GM19328 (cell line): ENCODE data around the gene UBE2D4.
"Not testable (repeated sequence)": the region's sequence is repeated elsewhere in the genome, so short reads cannot be mapped to it uniquely, and the experiment has no call there.

Experiments used
- ATAC-seq: cut with Tn5 transposase; IDR thresholded peaks from one replicate; pipeline ENCODE4 v1.9.1; 2021; ENCODE audit warnings: mild to moderate bottlenecking, moderate library complexity; ENCODE audit not compliant: unreplicated experiment

UBE2D4 gene

GRCh38 chr7:43925984-43926797 is at the start of gene UBE2D4:
UBE2D4 (plus strand) TSS chr7:43926436; CDS start chr7:43926533, 97 bp downstream.
- peak; percentile 92 for ATAC-seq

GRCh38 chr7:43876976-43877745 is 49.1 kb upstream of the UBE2D4 start:
- ATAC-seq = no peak

GRCh38 chr7:43877968-43878864 is 48.0 kb upstream of the UBE2D4 start:
- ATAC-seq = no peak

- no peak for ATAC-seq
These were observed 47.4 kb upstream of the UBE2D4 start for GRCh38 chr7:43878867-43879266.

DNA sequence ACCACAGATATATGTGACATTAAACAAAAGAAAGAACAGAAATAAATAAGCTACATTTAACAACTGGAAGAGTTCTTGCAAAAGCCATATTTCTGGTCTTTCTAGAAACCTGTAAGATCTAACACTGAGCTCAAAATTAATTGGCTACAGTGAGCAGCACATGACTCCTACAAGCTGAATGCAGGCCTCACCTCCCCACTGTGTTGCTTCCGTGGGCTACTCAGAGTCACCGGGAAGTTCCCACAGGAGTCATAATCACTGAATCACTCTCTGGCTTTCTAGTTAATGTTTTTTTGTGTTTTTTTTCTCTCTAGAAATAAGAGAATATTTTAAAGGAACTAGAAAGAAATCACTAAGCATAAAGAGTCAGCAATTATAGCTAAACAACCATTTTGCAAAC is 46.8 kb upstream of the UBE2D4 start:
- ATAC-seq = no peak

DNA sequence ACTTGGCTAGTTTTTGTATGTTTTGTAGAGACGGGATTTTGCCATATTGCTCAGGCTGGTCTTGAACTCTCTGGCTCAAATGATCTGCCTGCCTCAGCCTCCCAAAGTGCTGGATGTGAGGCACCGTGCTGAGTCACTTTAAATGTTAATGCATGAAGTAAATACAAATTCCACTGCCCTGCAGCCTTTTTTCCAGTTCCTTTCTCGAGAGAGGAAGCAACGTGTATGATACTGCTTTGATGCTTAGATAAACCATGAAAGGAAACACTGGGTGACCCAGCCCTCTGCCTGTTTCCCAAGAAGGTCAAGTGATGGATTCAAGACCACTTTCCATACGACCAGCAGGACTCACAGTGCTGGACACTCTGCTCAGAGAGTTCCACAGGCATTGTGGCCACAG is 45.6 kb upstream of the UBE2D4 start:
- no peak for ATAC-seq

DNA sequence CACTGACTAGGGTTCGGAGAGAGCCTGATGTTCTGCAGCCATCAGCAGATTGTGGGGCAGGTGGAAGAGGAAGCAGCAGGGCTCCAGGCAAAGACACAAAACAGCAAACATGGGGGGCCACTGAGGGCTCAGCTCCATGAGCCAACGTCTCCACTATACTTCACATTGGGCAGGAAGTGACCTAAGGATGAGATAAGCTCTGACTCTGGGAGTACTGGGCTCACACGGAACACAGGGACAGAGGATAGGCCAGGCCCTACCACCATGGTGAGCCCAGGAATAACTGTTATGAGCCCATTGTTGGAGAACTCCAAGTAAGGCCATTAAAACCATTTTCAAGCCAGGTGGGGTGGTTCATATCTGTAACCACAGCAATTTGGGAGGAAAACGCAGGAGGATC is 42.0 kb upstream of the UBE2D4 start:
- ATAC-seq = no peak

DNA sequence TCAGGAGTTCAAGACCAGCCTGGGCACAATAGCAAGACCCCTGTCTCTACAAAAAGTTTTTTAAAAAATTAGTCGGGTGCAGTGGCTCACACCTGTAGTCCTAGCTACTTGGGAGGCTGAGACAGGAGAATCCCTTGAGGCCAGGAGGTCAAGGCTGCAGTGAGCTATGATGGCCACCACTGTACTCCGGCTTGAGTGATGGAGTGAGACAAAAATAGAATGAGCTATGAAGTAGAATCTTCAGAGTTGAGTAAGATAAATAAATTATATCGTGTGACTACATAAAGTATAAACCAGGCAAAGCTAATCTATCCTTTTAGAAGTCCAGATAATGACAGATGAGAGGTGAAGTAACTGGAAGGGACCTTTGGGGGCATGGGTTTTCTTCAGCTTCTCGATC is 41.6 kb upstream of the UBE2D4 start:
- no peak for ATAC-seq

- ATAC-seq = no peak
These were observed 37.0 kb upstream of the UBE2D4 start for GRCh38 chr7:43888993-43889945.

DNA sequence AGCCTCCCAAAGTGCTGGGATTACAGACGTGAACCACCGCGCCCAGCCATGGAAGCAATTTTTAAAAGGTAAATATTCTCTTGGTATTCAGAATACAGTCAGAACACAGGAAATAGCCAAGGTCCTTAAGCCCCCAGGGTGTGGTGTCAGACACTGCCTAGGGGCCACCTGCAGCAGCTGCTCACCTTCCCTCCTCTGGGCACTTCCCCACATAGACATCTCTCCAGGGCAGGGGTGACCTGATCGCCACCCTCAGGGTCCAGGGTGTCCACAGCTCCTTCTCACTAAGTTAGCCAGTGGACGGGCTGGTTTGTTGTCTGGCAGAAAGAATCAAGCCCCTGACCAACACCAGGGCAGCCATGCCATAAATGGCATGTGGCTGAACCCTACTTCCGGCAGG is 35.8 kb upstream of the UBE2D4 start:
- ATAC-seq = no peak

DNA sequence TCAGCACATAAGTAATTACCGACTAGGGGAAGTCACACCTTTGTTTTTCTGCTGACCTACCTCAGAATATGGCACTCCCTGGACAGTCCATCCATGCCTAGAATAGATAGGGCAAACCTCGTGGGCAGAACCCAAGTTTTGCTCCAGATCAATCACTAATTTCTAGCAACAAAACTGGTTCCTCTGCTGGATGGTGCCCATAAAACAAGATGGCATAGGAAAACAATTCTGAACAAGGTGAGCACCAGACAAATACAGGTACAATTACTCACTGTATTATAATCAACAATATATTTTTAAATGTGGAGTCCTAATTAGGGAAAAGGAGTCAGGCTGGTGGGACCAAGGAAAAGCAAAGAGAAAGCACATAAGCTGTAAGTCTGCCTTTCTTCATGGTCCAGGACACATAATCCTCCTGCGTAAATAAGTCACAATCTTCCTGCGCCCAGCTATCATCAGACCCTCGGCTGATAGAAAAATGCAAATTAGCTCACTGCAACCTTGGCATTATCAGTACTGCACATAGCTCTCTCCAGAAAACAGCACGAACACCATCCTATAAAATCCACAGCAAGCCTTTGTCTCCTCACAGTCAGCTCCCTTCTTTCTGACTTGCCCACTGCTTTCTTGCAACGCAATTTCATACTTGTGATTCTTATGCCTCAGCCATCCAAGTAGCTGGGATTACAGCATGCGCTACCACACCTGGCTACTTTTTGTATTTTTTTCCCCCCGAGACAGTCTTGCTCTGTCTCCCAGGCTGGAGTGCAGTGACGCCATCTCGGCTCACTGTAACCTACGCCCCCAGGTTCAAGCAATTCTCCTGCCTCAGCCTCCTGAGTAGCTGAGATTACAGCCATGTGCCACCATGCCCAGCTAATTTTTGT is 34.9 kb upstream of the UBE2D4 start:
- no peak for ATAC-seq

DNA sequence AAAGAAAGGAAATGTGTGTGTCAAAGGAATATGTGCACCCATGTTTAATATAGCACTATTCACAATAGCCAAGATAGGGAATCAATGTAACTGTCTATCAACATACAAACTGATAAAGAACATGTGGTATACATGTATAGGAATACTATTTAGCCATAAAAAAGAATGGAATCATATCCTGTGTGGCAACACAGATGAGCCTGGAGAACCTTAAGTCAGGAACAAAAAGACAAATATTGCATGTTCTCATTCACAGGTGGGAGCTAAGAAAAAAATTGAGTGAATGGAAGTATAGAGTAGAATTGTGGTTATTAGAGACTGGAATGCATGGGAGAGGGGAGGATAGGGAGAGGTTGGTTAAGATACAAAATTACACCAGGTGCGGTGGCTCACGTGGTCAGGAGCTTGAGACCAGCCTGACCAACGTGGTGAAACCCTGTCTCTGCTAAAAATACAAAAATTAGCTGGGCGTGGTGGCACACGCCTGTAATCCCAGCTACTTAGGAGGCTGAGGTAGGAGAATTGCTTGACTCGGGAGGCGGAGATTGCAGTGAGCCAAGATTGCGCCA is 30.3 kb upstream of the UBE2D4 start:
- ATAC-seq = no peak

DNA sequence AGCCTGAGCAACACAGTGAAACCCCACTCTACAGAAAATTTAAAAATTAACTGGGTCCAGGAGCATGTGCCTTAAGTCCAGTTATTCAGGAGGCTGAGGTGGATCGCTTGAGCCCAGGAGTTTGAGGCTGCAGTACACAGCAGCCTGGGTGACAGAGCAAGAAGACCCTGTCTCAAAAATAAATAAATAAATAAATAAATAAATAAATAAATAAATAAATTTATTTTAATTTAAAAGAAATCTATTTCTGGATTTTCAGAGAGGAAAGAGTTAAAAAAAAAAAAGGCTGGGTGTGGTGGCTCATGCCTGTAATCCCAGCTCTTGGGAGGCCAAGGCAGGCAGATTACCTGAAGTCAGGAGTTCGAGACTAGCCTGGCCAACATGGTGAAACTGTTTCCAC is 27.7 kb upstream of the UBE2D4 start:
- not testable (repeated sequence) for ATAC-seq

DNA sequence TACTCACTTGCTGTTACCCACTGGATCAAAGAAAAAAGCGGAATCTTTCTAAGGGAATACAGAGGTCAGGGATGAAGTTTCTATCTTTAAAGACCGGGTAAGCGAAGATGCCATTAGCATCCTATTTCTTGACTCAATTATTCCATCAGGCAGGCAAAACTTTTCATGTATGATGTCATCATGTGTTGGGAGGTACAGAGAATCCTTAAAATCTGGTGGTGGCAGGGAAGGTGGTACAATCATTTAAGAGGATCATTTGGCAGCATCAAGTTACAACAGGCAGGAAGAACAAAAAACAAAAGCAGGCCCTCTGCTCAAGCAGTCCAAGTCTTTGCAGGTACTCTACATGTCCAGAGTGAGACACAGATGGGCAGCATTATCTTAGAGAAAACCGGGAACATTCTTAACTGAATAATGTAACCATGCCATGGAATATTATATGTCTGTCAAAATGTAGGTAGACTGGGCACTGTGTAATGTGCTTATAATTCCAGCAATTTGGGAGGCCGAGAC is 23.6 kb upstream of the UBE2D4 start:
- no peak for ATAC-seq

- ATAC-seq = no peak
These were observed 21.6 kb upstream of the UBE2D4 start for GRCh38 chr7:43904533-43905208.

GRCh38 chr7:43905209-43905946 is 20.9 kb upstream of the UBE2D4 start:
- ATAC-seq = no peak

GRCh38 chr7:43905956-43906330 is 20.3 kb upstream of the UBE2D4 start:
- peak; percentile 30 for ATAC-seq
